Iris pigment epithelial cell (primary cell): ENCODE measurements around the gene NUFIP1.

ENCODE experiments used
- DNase-seq: peaks from one replicate; pipeline ENCODE4 v3.0.0-alpha.2; 2011; ENCODE audit warnings: low read depth

The NUFIP1 gene

GRCh38 chr13:44989071-44989889 lies at the start of gene NUFIP1, which contains the start of gene GPALPP1:
NUFIP1 (minus strand) TSS chr13:44989471; CDS start chr13:44989436, 35 bp downstream.
GPALPP1 (plus strand) TSS chr13:44989538; CDS start chr13:44989655, 117 bp downstream.
- peak; percentile 97 for DNase-seq

GRCh38 chr13:45036206-45036605 lies 46.9 kb upstream of the NUFIP1 start:
- DNase-seq: no peak

- no peak for DNase-seq
Observed at GRCh38 chr13:45034342-45034741, 45.1 kb upstream of the NUFIP1 start.

GRCh38 chr13:45024847-45025246 lies 35.6 kb upstream of the NUFIP1 start:
- no peak for DNase-seq

- peak; percentile 3 for DNase-seq
Observed at GRCh38 chr13:45021250-45021649, 32.0 kb upstream of the NUFIP1 start.

GRCh38 chr13:45019981-45020380 lies 30.7 kb upstream of the NUFIP1 start:
- peak; percentile 82 for DNase-seq

GRCh38 chr13:45016792-45017425 lies 27.6 kb upstream of the NUFIP1 start:
- no peak for DNase-seq

- DNase-seq: peak; percentile 25
Observed at GRCh38 chr13:45015300-45015699, 26.0 kb upstream of the NUFIP1 start.

- no peak for DNase-seq
Observed at GRCh38 chr13:45011198-45011597, 21.9 kb upstream of the NUFIP1 start.

- no peak for DNase-seq
Observed at GRCh38 chr13:45007823-45008222, 18.6 kb upstream of the NUFIP1 start.

GRCh38 chr13:45007225-45007624 lies 18.0 kb upstream of the NUFIP1 start:
- no peak for DNase-seq

GRCh38 chr13:45004096-45004495 lies 14.8 kb upstream of the NUFIP1 start:
- no peak for DNase-seq

GRCh38 chr13:45003417-45003816 lies 14.1 kb upstream of the NUFIP1 start:
- no peak for DNase-seq

- DNase-seq: peak; percentile 11
Observed at GRCh38 chr13:44989941-44990340, 670 bp upstream of the NUFIP1 start.

GRCh38 chr13:44978328-44978727 lies 10.9 kb downstream of the NUFIP1 start:
- DNase-seq: no peak

GRCh38 chr13:44976949-44977583 lies 12.2 kb downstream of the NUFIP1 start:
- DNase-seq: peak; percentile 3

GRCh38 chr13:44976196-44976595 lies 13.1 kb downstream of the NUFIP1 start:
- DNase-seq: no peak

- DNase-seq: peak; percentile 86
Observed at GRCh38 chr13:44974056-44974793, 15.0 kb downstream of the NUFIP1 start.

- DNase-seq: peak; percentile 37
Observed at GRCh38 chr13:44972956-44973581, 16.2 kb downstream of the NUFIP1 start.

- peak; percentile 45 for DNase-seq
Observed at GRCh38 chr13:44971656-44972595, 17.3 kb downstream of the NUFIP1 start.
